Thoracic aorta (tissue), 2 donors: ENCODE measurements around the gene TTC39B. TPM values are rescaled to one million over a fixed set of nuclear protein-coding genes. Genes with fewer than 3 reads are reported as not detected.

Source experiments
- ATAC-seq: fragments of 150-250 bp; one replicate; pipeline ENCODE4 v1.8.0; 2017; ENCODE audit warnings: low read depth; ENCODE audit not compliant: insufficient number of reproducible peaks, low FRiP score
- DNase-seq: peaks from one replicate; pipeline ENCODE4 v3.0.0-alpha.2; 2020; ENCODE audit warnings: low spot score
- H3K27ac ChIP-seq, 2 donors: fragments of 200-600 bp; sonication (generic); 1 replicate in 1 of 2; 2 replicates in 1 of 2; pipeline ENCODE4 v1.5.1; 2016; ENCODE audit warnings: mild to moderate bottlenecking in 2 of 2, moderate library complexity in 2 of 2
- H3K27me3 ChIP-seq: fragments of 200-600 bp; sonication (generic); replicated peaks from 2 replicates; pipeline ENCODE4 v1.6.0; 2016; ENCODE audit warnings: mild to moderate bottlenecking; ENCODE audit not compliant: insufficient read depth
- H3K36me3 ChIP-seq: fragments of 200-600 bp; sonication (generic); one replicate; pipeline ENCODE4 v1.5.1; 2016
- H3K4me1 ChIP-seq, 2 donors: fragments of 200-600 bp; sonication (generic); 1 replicate in 1 of 2; 2 replicates in 1 of 2; pipeline versions ENCODE4 v1.5.1 to v1.6.0; 2016; ENCODE audit warnings: low read depth in 2 of 2, mild to moderate bottlenecking in 1 of 2; ENCODE audit not compliant: control insufficient read depth in 1 of 2
- H3K4me3 ChIP-seq: fragments of 200-600 bp; sonication (generic); 2 replicates; pipeline ENCODE4 v1.5.1; 2016; ENCODE audit warnings: mild to moderate bottlenecking
- H3K9me3 ChIP-seq: fragments of 200-600 bp; sonication (generic); 2 replicates; pipeline ENCODE4 v1.5.1; 2016
- total RNA-seq, 2 donors: library from RNA; depleted of rRNA; stranded (reverse); fragments of >200 nt; gene quantifications; one replicate each; pipeline versions ENCODE4 v1.1.0 to v1.2.3, GENCODE V29; 2016
- TF ChIP-seq, protein P1 (sequence below): fragments of 200-600 bp; sonication (generic); IDR thresholded peaks from one replicate; pipeline ENCODE4 v1.5.1; 2019; ENCODE audit warnings: antibody characterized with exemption

Gene TTC39B
- total RNA-seq, 2 donors from 2014 or later: 24.2 to 46.7 TPM

DNA sequence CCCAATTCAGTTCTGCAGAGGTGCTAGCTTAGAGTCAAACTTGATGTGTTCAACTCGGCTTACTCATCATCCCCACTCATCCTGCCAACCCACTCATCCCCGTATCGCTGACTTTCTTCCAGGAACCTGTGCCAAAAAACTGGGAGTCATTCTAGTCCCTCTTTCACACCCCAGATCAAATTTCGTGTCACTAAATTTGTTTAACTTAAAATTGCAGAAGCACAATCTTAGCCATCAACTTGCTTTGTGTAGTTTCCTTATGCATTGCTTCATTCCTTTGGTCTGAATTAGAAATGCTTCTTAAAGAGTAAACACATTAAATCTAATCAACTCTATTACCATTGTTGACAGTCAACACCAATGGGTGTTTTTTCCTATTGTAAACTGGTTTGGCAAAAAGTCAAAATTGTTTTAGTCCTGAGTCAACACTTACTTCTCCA lies 162.4 kb downstream of the TTC39B start:
- Histone ChIP-seq H3K27me3 (no peaks in the 10 kb centered on the region), H3K27ac (no peak overlapping the region), H3K4me3 (no peak overlapping the region), H3K36me3 (no peaks in the 10 kb centered on the region), H3K9me3 (no peaks in the 10 kb centered on the region), H3K4me1 (peaks cover 4 to 17% of the 10 kb centered on the region in 2 donors)
- no peak for ATAC-seq
- no peak for DNase-seq
- TF ChIP-seq, protein P1, sequence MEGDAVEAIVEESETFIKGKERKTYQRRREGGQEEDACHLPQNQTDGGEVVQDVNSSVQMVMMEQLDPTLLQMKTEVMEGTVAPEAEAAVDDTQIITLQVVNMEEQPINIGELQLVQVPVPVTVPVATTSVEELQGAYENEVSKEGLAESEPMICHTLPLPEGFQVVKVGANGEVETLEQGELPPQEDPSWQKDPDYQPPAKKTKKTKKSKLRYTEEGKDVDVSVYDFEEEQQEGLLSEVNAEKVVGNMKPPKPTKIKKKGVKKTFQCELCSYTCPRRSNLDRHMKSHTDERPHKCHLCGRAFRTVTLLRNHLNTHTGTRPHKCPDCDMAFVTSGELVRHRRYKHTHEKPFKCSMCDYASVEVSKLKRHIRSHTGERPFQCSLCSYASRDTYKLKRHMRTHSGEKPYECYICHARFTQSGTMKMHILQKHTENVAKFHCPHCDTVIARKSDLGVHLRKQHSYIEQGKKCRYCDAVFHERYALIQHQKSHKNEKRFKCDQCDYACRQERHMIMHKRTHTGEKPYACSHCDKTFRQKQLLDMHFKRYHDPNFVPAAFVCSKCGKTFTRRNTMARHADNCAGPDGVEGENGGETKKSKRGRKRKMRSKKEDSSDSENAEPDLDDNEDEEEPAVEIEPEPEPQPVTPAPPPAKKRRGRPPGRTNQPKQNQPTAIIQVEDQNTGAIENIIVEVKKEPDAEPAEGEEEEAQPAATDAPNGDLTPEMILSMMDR: no peak

DNA sequence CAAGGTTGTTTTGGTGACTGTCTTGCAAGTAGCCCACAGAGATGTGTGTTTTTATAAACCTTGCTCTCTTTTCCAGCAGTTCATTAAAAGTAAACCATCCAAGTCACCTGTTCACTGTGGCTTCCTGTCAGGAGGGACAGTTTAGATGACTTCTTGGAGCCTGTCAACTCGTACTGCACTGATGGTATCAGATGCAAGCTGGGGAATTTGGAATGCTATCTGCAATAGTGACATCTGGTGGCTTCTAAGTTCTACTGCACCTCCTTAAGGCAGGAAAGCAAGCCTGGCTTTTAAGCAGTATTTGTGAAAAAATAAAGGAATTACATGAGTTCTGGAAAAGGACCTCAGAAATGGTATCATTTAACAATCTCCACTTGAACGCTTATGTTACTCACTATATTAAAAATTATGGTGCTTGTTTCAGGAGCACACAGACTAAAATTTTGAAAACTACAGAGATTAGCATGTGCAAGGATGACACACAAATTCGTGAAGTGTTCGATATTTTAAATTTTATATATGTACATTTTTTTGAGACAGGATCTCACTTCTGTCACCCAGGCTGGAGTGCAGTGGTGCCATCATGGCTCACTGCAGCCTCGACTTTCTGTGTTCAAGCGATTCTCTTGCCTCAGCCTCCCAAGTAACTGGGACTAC lies 164.0 kb downstream of the TTC39B start:
- TF ChIP-seq, protein P1: peak; percentile 76
- DNase-seq: no peak

DNA sequence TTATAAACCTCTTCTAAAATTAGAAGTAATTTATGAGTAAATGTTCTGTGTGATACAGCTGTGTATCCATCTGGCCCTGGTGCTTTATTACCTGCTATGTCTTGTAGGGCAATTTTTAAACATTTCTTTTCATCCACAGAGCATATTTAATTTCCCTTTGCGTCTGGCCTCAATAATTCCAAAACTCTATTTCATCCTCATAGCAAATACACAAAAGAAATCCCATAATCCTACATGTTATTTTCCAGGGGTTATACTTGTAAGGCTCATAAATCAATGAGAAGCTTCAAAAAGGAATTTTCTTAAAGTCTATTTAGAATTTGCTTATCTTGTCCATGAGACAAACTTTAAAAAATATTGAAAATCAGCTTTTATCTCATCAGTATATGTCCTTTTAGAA lies 167.0 kb downstream of the TTC39B start:
- Histone ChIP-seq H3K4me1 (no peaks in the 10 kb centered on the region), H3K36me3 (no peaks in the 10 kb centered on the region), H3K4me3 (no peak overlapping the region), H3K27ac (no peak overlapping the region), H3K9me3 (no peaks in the 10 kb centered on the region), H3K27me3 (no peaks in the 10 kb centered on the region)
- TF ChIP-seq, protein P1: no peak
- ATAC-seq (no peak), DNase-seq (no peak)

More for the DNA sequence above, 164.0 kb downstream of the TTC39B start:
- no peak for ATAC-seq
- Histone ChIP-seq H3K9me3 (no peaks in the 10 kb centered on the region), H3K27ac (no peak overlapping the region), H3K4me3 (no peak overlapping the region), H3K27me3 (no peaks in the 10 kb centered on the region), H3K36me3 (no peaks in the 10 kb centered on the region), H3K4me1 (peaks cover 4 to 7% of the 10 kb centered on the region in 2 donors)

DNA sequence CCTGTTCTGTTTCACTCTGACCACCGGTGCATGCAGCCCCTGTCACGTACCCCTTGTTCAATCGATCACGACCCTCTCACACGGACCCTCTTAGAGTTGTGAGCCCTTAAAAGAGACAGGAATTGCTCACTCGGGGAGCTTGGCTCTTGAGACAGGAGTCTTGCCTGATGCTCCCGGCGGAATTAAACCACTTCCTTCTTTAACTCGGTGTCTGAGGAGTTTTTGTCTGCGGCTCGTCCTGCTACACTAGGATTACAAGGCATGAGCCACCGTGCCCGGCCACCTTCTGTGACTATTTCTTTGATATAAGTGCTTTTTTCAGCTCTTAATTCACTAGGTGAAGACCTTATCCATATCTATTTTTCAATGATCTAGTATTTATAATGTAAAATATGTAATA lies 167.5 kb downstream of the TTC39B start:
- no peak overlapping the region for H3K27ac ChIP-seq
- no peaks in the 10 kb centered on the region for H3K27me3 ChIP-seq
- TF ChIP-seq, protein P1: no peak
- no peaks in the 10 kb centered on the region for H3K4me1 ChIP-seq
- H3K36me3 ChIP-seq: no peaks in the 10 kb centered on the region
- no peak overlapping the region for H3K4me3 ChIP-seq
- no peaks in the 10 kb centered on the region for H3K9me3 ChIP-seq
- no peak for ATAC-seq
- no peak for DNase-seq

DNA sequence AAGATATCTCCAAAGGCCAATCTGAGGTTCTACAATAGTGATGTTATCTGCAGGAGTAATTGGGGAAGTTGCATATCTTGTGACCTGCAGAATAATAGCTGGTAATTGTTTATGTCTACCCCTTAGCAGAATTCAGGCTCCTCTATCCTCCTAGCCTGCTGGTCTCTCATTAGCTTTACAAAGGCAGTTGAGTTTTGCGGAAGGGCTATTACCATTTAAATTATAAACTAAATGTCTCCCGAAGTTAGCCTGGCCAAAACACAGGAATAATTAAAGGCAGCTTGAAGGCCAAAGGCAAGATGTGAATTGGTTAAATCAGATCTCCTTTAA lies 168.7 kb downstream of the TTC39B start:
- no peak for DNase-seq
- H3K9me3 ChIP-seq: no peaks in the 10 kb centered on the region
- no peak for ATAC-seq
- no peaks in the 10 kb centered on the region for H3K36me3 ChIP-seq
- no peaks in the 10 kb centered on the region for H3K4me1 ChIP-seq
- H3K4me3 ChIP-seq: no peak overlapping the region
- H3K27ac ChIP-seq: no peak overlapping the region
- no peaks in the 10 kb centered on the region for H3K27me3 ChIP-seq
- TF ChIP-seq, protein P1: no peak
